H1 (cell line): ENCODE results near the gene RDH11. TPM values are rescaled to one million over a fixed set of nuclear protein-coding genes. Genes with fewer than 3 reads are reported as not detected.

ENCODE experiments used
- CTCF ChIA-PET: fragments of 300-600 bp; sonication (Branson Sonifier 250); formaldehyde crosslinking; loops from one replicate; lab custom pipeline; 2021; ENCODE audit not compliant: partially characterized antibody; lab: Charles Lee
- POLR2A ChIA-PET: fragments of 300-600 bp; sonication (Branson Sonifier 250); formaldehyde crosslinking; loops from one replicate; lab custom pipeline; 2021; ENCODE audit warnings: inconsistent platforms; ENCODE audit not compliant: partially characterized antibody; lab: Charles Lee
- DNase-seq, 2 experiments: peaks; one replicate each; pipeline versions ENCODE4 v3.0.0 to v3.0.0-alpha.2; 2010 to 2022; ENCODE audit warnings: low spot score in 2 of 2, low read depth in 1 of 2, mixed read lengths in 1 of 2
- FAIRE-seq: peaks from 2 replicates; lab custom pipeline; 2011; peaks lifted over from hg19 to GRCh38; lab: Jason Lieb, UNC
- H2AFZ ChIP-seq: 2 replicates; pipeline ENCODE4 v1.8.1; 2012; ENCODE audit warnings: low read length, inconsistent platforms
- H2AK5ac ChIP-seq: 2 replicates; pipeline ENCODE4 v1.6.1; 2013; ENCODE audit warnings: low read depth, low read length
- H2BK120ac ChIP-seq: replicated peaks from 2 replicates; pipeline ENCODE3; 2013; ENCODE audit warnings: low read depth, low read length, inconsistent platforms
- H2BK12ac ChIP-seq: 2 replicates; pipeline ENCODE4 v1.6.1; 2013; ENCODE audit warnings: low read depth, low read length
- H2BK15ac ChIP-seq: 2 replicates; pipeline ENCODE4 v1.6.1; 2013; ENCODE audit warnings: low read length
- H2BK20ac ChIP-seq: 2 replicates; pipeline ENCODE4 v1.6.1; 2013; ENCODE audit warnings: low read length
- H2BK5ac ChIP-seq: 2 replicates; pipeline ENCODE4 v1.6.1; 2013; ENCODE audit warnings: low read depth, low read length
- H3K14ac ChIP-seq: 2 replicates; pipeline ENCODE4 v1.6.1; 2013; ENCODE audit warnings: inconsistent platforms; ENCODE audit not compliant: insufficient read length
- H3K18ac ChIP-seq: 2 replicates; pipeline ENCODE4 v1.6.1; 2013; ENCODE audit warnings: low read length; ENCODE audit errors: extremely low read depth
- H3K23ac ChIP-seq: 2 replicates; pipeline ENCODE4 v1.6.1; 2013; ENCODE audit warnings: inconsistent platforms; ENCODE audit not compliant: insufficient read length
- H3K23me2 ChIP-seq: 2 replicates; pipeline ENCODE4 v1.6.1; 2013; ENCODE audit warnings: low read depth, low read length
- H3K27ac ChIP-seq: 2 replicates; pipeline ENCODE4 v1.6.1; 2011; ENCODE audit warnings: low read depth, low read length, inconsistent platforms
- H3K27me3 ChIP-seq, 4 experiments: replicated peaks in 1 of 4; 1 replicate in 1 of 4; 2 replicates in 3 of 4; pipeline versions ENCODE4 v1.6.1 to v1.8.1; 2011 to 2013; ENCODE audit warnings: low read length in 3 of 4, mild to moderate bottlenecking in 3 of 4, inconsistent platforms in 2 of 4, mixed read lengths in 2 of 4, moderate library complexity in 1 of 4; ENCODE audit not compliant: control insufficient read depth in 3 of 4, insufficient read depth in 3 of 4; ENCODE audit errors: extremely low read depth in 1 of 4
- H3K36me3 ChIP-seq, 4 experiments: 2 replicates each; pipeline versions ENCODE4 v1.6.1 to v1.8.1; 2011 to 2013; ENCODE audit warnings: mild to moderate bottlenecking in 4 of 4, low read length in 3 of 4, moderate library complexity in 2 of 4, control low read depth in 1 of 4, inconsistent platforms in 1 of 4; ENCODE audit not compliant: insufficient read depth in 4 of 4, control insufficient read depth in 2 of 4
- H3K4ac ChIP-seq: replicated peaks from 2 replicates; pipeline ENCODE3; 2013; ENCODE audit warnings: low read length, low read depth, mixed read lengths, inconsistent platforms; ENCODE audit not compliant: insufficient read length
- H3K4me1 ChIP-seq, 4 experiments: replicated peaks in 1 of 4; 1 replicate in 1 of 4; 2 replicates in 3 of 4; pipeline versions ENCODE4 v1.6.1 to v1.8.1; 2011 to 2013; ENCODE audit warnings: low read length in 3 of 4, inconsistent platforms in 2 of 4, mixed read lengths in 1 of 4; ENCODE audit not compliant: insufficient read depth in 4 of 4, control insufficient read depth in 3 of 4
- H3K4me2 ChIP-seq, 2 experiments: 2 replicates each; pipeline versions ENCODE4 v1.6.1 to v1.8.1; 2011 to 2013; ENCODE audit warnings: low read depth in 2 of 2, low read length in 2 of 2, control low read depth in 1 of 2, inconsistent platforms in 1 of 2, mild to moderate bottlenecking in 1 of 2; ENCODE audit not compliant: insufficient read depth in 1 of 2
- H3K4me3 ChIP-seq, 4 experiments: fragments of 200-600, 300-600 bp in 1 of 4; sonication (generic), shearing (Covaris generic), sonication (Bioruptor Twin) in 1 of 4; 2 replicates each; pipeline versions ENCODE4 v1.5.1 to v1.8.1; 2011 to 2016; ENCODE audit warnings: low read length in 4 of 4, low read depth in 3 of 4, control low read depth in 2 of 4, inconsistent platforms in 2 of 4, mild to moderate bottlenecking in 2 of 4, mixed read lengths in 1 of 4, moderate library complexity in 1 of 4; ENCODE audit not compliant: insufficient read depth in 2 of 4; ENCODE audit errors: extremely low read depth in 1 of 4
- H3K56ac ChIP-seq: replicated peaks from 2 replicates; pipeline ENCODE3; 2013; ENCODE audit warnings: low read depth, mild to moderate bottlenecking, mixed read lengths, low read length, inconsistent platforms; ENCODE audit not compliant: insufficient read length
- H3K79me1 ChIP-seq: 2 replicates; pipeline ENCODE4 v1.6.1; 2013; ENCODE audit warnings: low read depth, low read length, control low read depth
- H3K79me2 ChIP-seq, 2 experiments: 2 replicates each; pipeline versions ENCODE4 v1.6.1 to v1.8.1; 2012 to 2013; ENCODE audit warnings: low read length in 2 of 2, mild to moderate bottlenecking in 2 of 2, inconsistent platforms in 1 of 2; ENCODE audit not compliant: insufficient read depth in 2 of 2, control insufficient read depth in 1 of 2
- H3K9ac ChIP-seq, 4 experiments: replicated peaks in 1 of 4; 1 replicate in 1 of 4; 2 replicates in 3 of 4; pipeline versions ENCODE4 v1.6.1 to v1.8.1; 2011 to 2013; ENCODE audit warnings: low read depth in 3 of 4, low read length in 3 of 4, control low read depth in 2 of 4, mild to moderate bottlenecking in 2 of 4, moderate library complexity in 2 of 4, inconsistent platforms in 1 of 4; ENCODE audit errors: extremely low read depth in 1 of 4
- H3K9me3 ChIP-seq, 2 experiments: 2 replicates each; pipeline versions ENCODE4 v1.6.1 to v1.8.1; 2012 to 2013; ENCODE audit warnings: mild to moderate bottlenecking in 2 of 2, moderate library complexity in 2 of 2, control low read depth in 1 of 2, inconsistent platforms in 1 of 2, low read depth in 1 of 2, low read length in 1 of 2, mixed read lengths in 1 of 2; ENCODE audit not compliant: insufficient read depth in 2 of 2
- H4K20me1 ChIP-seq, 2 experiments: replicated peaks in 1 of 2; 2 replicates each; pipeline versions ENCODE3 to v1.8.1; 2011 to 2013; ENCODE audit warnings: inconsistent platforms in 2 of 2, low read length in 2 of 2, mild to moderate bottlenecking in 1 of 2; ENCODE audit not compliant: insufficient read depth in 2 of 2, control insufficient read depth in 1 of 2
- H4K5ac ChIP-seq: 2 replicates; pipeline ENCODE4 v1.6.1; 2013; ENCODE audit warnings: low read length, low read depth, mixed read lengths, inconsistent platforms; ENCODE audit not compliant: insufficient read length
- H4K8ac ChIP-seq: 2 replicates; pipeline ENCODE4 v1.8.0; 2013; ENCODE audit warnings: mild to moderate bottlenecking, moderate library complexity, low read length, inconsistent platforms; ENCODE audit not compliant: insufficient read depth; ENCODE audit errors: extremely low read depth
- H4K91ac ChIP-seq: replicated peaks from 2 replicates; pipeline ENCODE3; 2013; ENCODE audit warnings: low read length, mixed read lengths, inconsistent platforms; ENCODE audit not compliant: insufficient read length
- CTBP2 ChIP-seq: IDR thresholded peaks from 2 replicates; pipeline ENCODE4 v1.7.0; 2011; ENCODE audit warnings: borderline replicate concordance, mild to moderate bottlenecking, moderate library complexity, mixed read lengths, low read length; ENCODE audit not compliant: insufficient read depth, insufficient read length
- EGR1 ChIP-seq: IDR thresholded peaks from 2 replicates; pipeline ENCODE4 v1.6.1; 2011; ENCODE audit warnings: low read depth, low read length, borderline replicate concordance
- GTF2F1 ChIP-seq: IDR thresholded peaks from 2 replicates; pipeline ENCODE4 v1.6.1; 2012; ENCODE audit warnings: low read depth, low read length, improper control_type of control experiment, borderline replicate concordance
- HDAC2 ChIP-seq, 2 experiments: fragments of 300-600 bp in 1 of 2; sonication (generic) in 1 of 2; IDR thresholded peaks; 2 replicates each; pipeline ENCODE4 v1.6.1; 2011 to 2012; ENCODE audit warnings: low read depth in 2 of 2, low read length in 2 of 2, mild to moderate bottlenecking in 2 of 2, moderate library complexity in 2 of 2, borderline replicate concordance in 1 of 2, inconsistent platforms in 1 of 2
- HDAC6 ChIP-seq: IDR thresholded peaks from one replicate; pipeline ENCODE4 v1.7.1; 2012; ENCODE audit warnings: low read depth, mild to moderate bottlenecking, inconsistent platforms, low read length, moderate library complexity
- JUN ChIP-seq: IDR thresholded peaks from 2 replicates; pipeline ENCODE4 v1.6.1; 2011; ENCODE audit warnings: low read depth, mild to moderate bottlenecking, improper control_type of control experiment, low read length
- KDM4A ChIP-seq: IDR thresholded peaks from one replicate; pipeline ENCODE4 v1.7.1; 2012; ENCODE audit warnings: low read depth, mild to moderate bottlenecking, moderate library complexity, low read length, inconsistent platforms; ENCODE audit not compliant: severe bottlenecking
- POLR2A ChIP-seq, 2 experiments: IDR thresholded peaks; 1 replicate in 1 of 2; 2 replicates in 1 of 2; pipeline ENCODE4 v1.6.1; 2011; ENCODE audit warnings: low read depth in 2 of 2, low read length in 2 of 2, mild to moderate bottlenecking in 2 of 2; ENCODE audit errors: control extremely low read depth in 1 of 2
- SAP30 ChIP-seq: fragments of 300-600 bp; sonication (generic); IDR thresholded peaks from 2 replicates; pipeline ENCODE4 v1.7.1; 2012; ENCODE audit warnings: low read length, moderate library complexity, mild to moderate bottlenecking, inconsistent platforms; ENCODE audit not compliant: insufficient read depth, insufficient replicate concordance
- SP4 ChIP-seq: IDR thresholded peaks from 2 replicates; pipeline ENCODE4 v1.6.1; 2012; ENCODE audit warnings: low read length, inconsistent platforms
- TAF7 ChIP-seq: optimal IDR thresholded peaks from 2 replicates; pipeline ENCODE3; 2011; ENCODE audit warnings: low read depth, mild to moderate bottlenecking, inconsistent platforms, low read length, moderate library complexity, borderline replicate concordance
- TEAD4 ChIP-seq: IDR thresholded peaks from 2 replicates; pipeline ENCODE4 v1.6.1; 2012; ENCODE audit warnings: low read depth, low read length, inconsistent platforms, mixed read lengths
- WGBS, 2 experiments: shearing (Covaris generic) in 1 of 2; methylation state at CpG; one replicate each; pipeline versions ENCODE4 v1.1.6 to v1.1.7; 2013 to 2015; ENCODE audit warnings: low lambda C conversion rate in 2 of 2, mixed read lengths in 2 of 2, inconsistent platforms in 1 of 2, low coverage in 1 of 2, missing lambda C conversion rate in 1 of 2; ENCODE audit not compliant: insufficient replicate concordance in 2 of 2, insufficient coverage in 1 of 2, insufficient read length in 1 of 2; ENCODE audit errors: extremely low coverage in 1 of 2, missing lambda C conversion rate in 1 of 2; 5-methylcytosine and 5-hydroxymethylcytosine counted together
- polyA plus RNA-seq, 7 experiments: library from polyadenylated mRNA; depleted of rRNA in 3 of 7; stranded (reverse) in 5 of 7; unstranded in 2 of 7; fragments of >200 nt in 5 of 7; fragments of 200-250 nt in 2 of 7; gene quantifications; 1 replicate in 5 of 7; 2 replicates in 1 of 7; 4 replicates in 1 of 7; pipeline versions ENCODE4 v1.2.1 to v1.2.3, GENCODE V29; 2011 to 2013; ENCODE audit warnings: missing spikeins in 2 of 7, mixed read lengths in 2 of 7
- total RNA-seq: library from RNA; stranded (reverse); fragmentation: NEBNext Ultra II Directional; extraction: Animal tissue kit (Norgen Biotek cat#: 25700); gene quantifications from 2 replicates; pipeline ENCODE4 v1.2.1, GENCODE V29; 2021

Gene RDH11
- total and polyA plus RNA-seq, 2 of the 8 experiments (the other 6 are each of a cell fraction or from before 2014, with no cell fraction given), result 104 to 117 TPM

- Histone ChIP-seq H2AK5ac (no peak overlapping the region), H3K23me2 (no peaks in the 10 kb centered on the region; the same call in 1 of the 2 replicates), H2BK12ac (no peak overlapping the region), H3K79me2 (peaks cover 3 to 32% of the 10 kb centered on the region in 2 experiments; a peak in 3 of 4 replicates), H3K4me1 (no peaks in the 10 kb centered on the region; a peak in 2 of 7 replicates), H3K4me2 (peak overlapping the region; percentile 67 to 74), H3K27me3 (no peaks in the 10 kb centered on the region), H3K18ac (no peak overlapping the region), H3K79me1 (0 out of 2 replicates have a peak, but pooled peaks cover 2% of the 10 kb centered on the region), H2BK20ac (no peak overlapping the region), H3K9ac (peak overlapping the region in 3 of 4 experiments; percentile 27 to 99 (median 99); a peak in 5 of 7 replicates), H3K4me3 (peak overlapping the region; percentile 77 to 96 (median 80)), H4K20me1 (peaks cover 13 to 16% of the 10 kb centered on the region in 2 experiments), H3K27ac (peak overlapping the region; percentile 99; the same call in 1 of the 2 replicates), H2BK5ac (peak overlapping the region; percentile 98; the same call in 1 of the 2 replicates), H3K4ac (no peak overlapping the region), H4K8ac (no peak overlapping the region), H3K9me3 (no peaks in the 10 kb centered on the region), H2BK15ac (no peak overlapping the region), H4K5ac (no peak overlapping the region), H3K23ac (no peak overlapping the region), H4K91ac (no peak overlapping the region), H2BK120ac (no peak overlapping the region), H3K36me3 (peaks cover 5 to 29% (median 13%) of the 10 kb centered on the region in 4 experiments), H3K56ac (no peak overlapping the region), H2AFZ (no peak overlapping the region), H3K14ac (no peak overlapping the region)
- no peak for TF ChIP-seq HDAC2 (IDR thresholded peaks at IDR 0.05; ENCODE audit: borderline replicate concordance in 1 of 2, low read depth in 2 of 2, low read length in 2 of 2)
- TF ChIP-seq SP4, result no peak
- no peak for TF ChIP-seq HDAC6
- TF ChIP-seq EGR1, result no peak
- TF ChIP-seq POLR2A (IDR thresholded peaks at IDR 0.05; ENCODE audit: control extremely low read depth in 1 of 2, low read depth in 2 of 2, low read length in 2 of 2), result no peak
- TF ChIP-seq TEAD4, result no peak
- no peak for TF ChIP-seq GTF2F1
- no peak for TF ChIP-seq TAF7
- no peak for TF ChIP-seq CTBP2
- no peak for TF ChIP-seq JUN
- no peak for TF ChIP-seq KDM4A
- TF ChIP-seq SAP30, result no peak
- DNase-seq, result no peak
- 39% methylated on average over 16 of the region's 16 CpGs; no CpG with 5 or more reads in 1 of the 2 experiments for WGBS, 2 experiments
- ChIA-PET POLR2A (interaction anchor here (0.7 to 3.9 kb wide), 8 partner anchors 16 to 134 kb away, joined by 3 to 21 read pairs (median 4); partner anchors contain the start of genes ARG2, PIGH and RDH11), CTCF (interaction anchor here (0.8 to 1.6 kb wide), 6 partner anchors 29 to 164 kb away, joined by 3 read pairs; partner anchors contain the start of genes ARG2 and PIGH)
- no peak for FAIRE-seq
These were observed 20.4 kb downstream of the RDH11 start for GRCh38 chr14:67675219-67675582.
